Stimulated activated naive CD4-positive, alpha-beta T cell treated with Interleukin-2 at 50 U/mL for 16 hours (primary cell): ENCODE measurements around the gene EGF.
"Not testable (repeated sequence)": the region's sequence is repeated elsewhere in the genome, so short reads cannot be mapped to it uniquely, and the experiment has no call there.

Experiments
- DNase-seq: peaks from one replicate; lab custom pipeline; 2025; lab: John Stamatoyannopoulos, UW

EGF gene

GRCh38 chr4:110034026-110034393 is 121.3 kb downstream of the EGF start:
- no peak for DNase-seq

GRCh38 chr4:110039164-110039563 is 126.5 kb downstream of the EGF start:
- DNase-seq: not testable (repeated sequence)

- no peak for DNase-seq
These were observed 129.1 kb downstream of the EGF start for GRCh38 chr4:110041735-110042134.

- DNase-seq: no peak
These were observed 130.1 kb downstream of the EGF start for GRCh38 chr4:110042545-110043517.

- DNase-seq: no peak
These were observed 133.9 kb downstream of the EGF start for GRCh38 chr4:110046588-110047049.

- peak; percentile 39 for DNase-seq
These were observed 137.6 kb downstream of the EGF start for GRCh38 chr4:110049951-110050925.

- DNase-seq: no peak
These were observed 142.6 kb downstream of the EGF start for GRCh38 chr4:110055158-110055768.

GRCh38 chr4:110058677-110059076 is 146.0 kb downstream of the EGF start:
- no peak for DNase-seq

GRCh38 chr4:110059556-110060191 is 147.0 kb downstream of the EGF start:
- DNase-seq: no peak

- DNase-seq: no peak
These were observed 148.4 kb downstream of the EGF start for GRCh38 chr4:110061076-110061475.
